Duodenal mucosa (tissue), 2 donors: ENCODE data around the gene MAML2.

ENCODE experiments used
- H3K27ac ChIP-seq: one replicate; pipeline ENCODE4 v1.7.0; 2013; ENCODE audit warnings: low read depth, low read length
- H3K27me3 ChIP-seq, 2 donors: one replicate each; pipeline ENCODE4 v1.7.0; 2013; ENCODE audit warnings: low read length in 2 of 2, control low read depth in 1 of 2; ENCODE audit not compliant: insufficient read depth in 2 of 2, control insufficient read depth in 1 of 2
- H3K36me3 ChIP-seq, 2 donors: one replicate each; pipeline ENCODE4 v1.7.0; 2013; ENCODE audit warnings: low read length in 2 of 2, control low read depth in 1 of 2; ENCODE audit not compliant: insufficient read depth in 2 of 2, control insufficient read depth in 1 of 2
- H3K4me1 ChIP-seq, 2 donors: one replicate each; pipeline ENCODE4 v1.7.0; 2013; ENCODE audit warnings: low read length in 2 of 2, control low read depth in 1 of 2; ENCODE audit not compliant: insufficient read depth in 2 of 2, control insufficient read depth in 1 of 2
- H3K4me3 ChIP-seq, 2 donors: one replicate each; pipeline ENCODE4 v1.7.0; 2013; ENCODE audit warnings: low read length in 2 of 2, low read depth in 1 of 2
- H3K9ac ChIP-seq, 2 donors: one replicate each; pipeline ENCODE4 v1.7.0; 2013; ENCODE audit warnings: low read length in 2 of 2, low read depth in 1 of 2
- H3K9me3 ChIP-seq, 2 donors: one replicate each; pipeline ENCODE4 v1.7.0; 2013; ENCODE audit warnings: low read length in 2 of 2, control low read depth in 1 of 2; ENCODE audit not compliant: control insufficient read depth in 1 of 2

Gene MAML2

GRCh38 chr11:96101146-96101545, 241.8 kb downstream of the MAML2 start:
- Histone ChIP-seq H3K9me3 (no peaks in the 10 kb centered on the region), H3K27ac (no peak overlapping the region), H3K4me3 (no peak overlapping the region)

GRCh38 chr11:96098511-96099241, 244.3 kb downstream of the MAML2 start:
- H3K4me3 ChIP-seq = no peak overlapping the region
- peaks cover 33 to 46% of the 10 kb centered on the region in 2 donors for H3K4me1 ChIP-seq
- H3K36me3 ChIP-seq = no peaks in the 10 kb centered on the region
- no peaks in the 10 kb centered on the region for H3K27me3 ChIP-seq
- peak overlapping the region in 1 of 2 donors; percentile 12 for H3K9ac ChIP-seq
- H3K27ac ChIP-seq = peak overlapping the region; percentile 58
- no peaks in the 10 kb centered on the region for H3K9me3 ChIP-seq

More at GRCh38 chr11:96101146-96101545, 241.8 kb downstream of the MAML2 start:
- Histone ChIP-seq H3K9ac (no peak overlapping the region), H3K36me3 (no peaks in the 10 kb centered on the region), H3K27me3 (no peaks in the 10 kb centered on the region), H3K4me1 (peaks cover 33 to 36% of the 10 kb centered on the region in 2 donors)

- peaks cover 33 to 46% of the 10 kb centered on the region in 2 donors for H3K4me1 ChIP-seq
- no peak overlapping the region for H3K4me3 ChIP-seq
- no peaks in the 10 kb centered on the region for H3K27me3 ChIP-seq
- H3K36me3 ChIP-seq = no peaks in the 10 kb centered on the region
- peak overlapping the region; percentile 58 for H3K27ac ChIP-seq
- peak overlapping the region in 1 of 2 donors; percentile 12 for H3K9ac ChIP-seq
- no peaks in the 10 kb centered on the region for H3K9me3 ChIP-seq
These were observed 245.1 kb downstream of the MAML2 start for GRCh38 chr11:96097844-96098421.

GRCh38 chr11:96096360-96096759, 246.6 kb downstream of the MAML2 start:
- Histone ChIP-seq H3K27ac (no peak overlapping the region), H3K9me3 (no peaks in the 10 kb centered on the region)

GRCh38 chr11:96095884-96096303, 247.1 kb downstream of the MAML2 start:
- Histone ChIP-seq H3K9ac (no peak overlapping the region), H3K4me1 (peaks cover 44 to 46% of the 10 kb centered on the region in 2 donors), H3K4me3 (peak overlapping the region in 1 of 2 donors; percentile 12), H3K27ac (no peak overlapping the region), H3K36me3 (peaks cover 0 to 5% of the 10 kb centered on the region in 2 donors), H3K9me3 (no peaks in the 10 kb centered on the region), H3K27me3 (no peaks in the 10 kb centered on the region)

More at GRCh38 chr11:96096360-96096759, 246.6 kb downstream of the MAML2 start:
- peaks cover 0 to 4% of the 10 kb centered on the region in 2 donors for H3K36me3 ChIP-seq
- H3K27me3 ChIP-seq = no peaks in the 10 kb centered on the region
- H3K9ac ChIP-seq = no peak overlapping the region
- peaks cover 39 to 46% of the 10 kb centered on the region in 2 donors for H3K4me1 ChIP-seq
- no peak overlapping the region for H3K4me3 ChIP-seq

GRCh38 chr11:96094156-96094555, 248.8 kb downstream of the MAML2 start:
- H3K9me3 ChIP-seq = no peaks in the 10 kb centered on the region
- no peak overlapping the region for H3K9ac ChIP-seq
- H3K27ac ChIP-seq = no peak overlapping the region
- H3K4me3 ChIP-seq = no peak overlapping the region
- H3K4me1 ChIP-seq = peaks cover 46 to 48% of the 10 kb centered on the region in 2 donors
- H3K27me3 ChIP-seq = no peaks in the 10 kb centered on the region
- peaks cover 0 to 5% of the 10 kb centered on the region in 2 donors for H3K36me3 ChIP-seq

GRCh38 chr11:96092511-96092910, 250.5 kb downstream of the MAML2 start:
- H3K36me3 ChIP-seq = peaks cover 0 to 5% of the 10 kb centered on the region in 2 donors
- no peak overlapping the region for H3K27ac ChIP-seq
- no peak overlapping the region for H3K9ac ChIP-seq
- H3K4me1 ChIP-seq = peaks cover 29 to 32% of the 10 kb centered on the region in 2 donors
- no peaks in the 10 kb centered on the region for H3K9me3 ChIP-seq
- H3K27me3 ChIP-seq = no peaks in the 10 kb centered on the region
- no peak overlapping the region for H3K4me3 ChIP-seq

- Histone ChIP-seq H3K36me3 (peaks cover 0 to 5% of the 10 kb centered on the region in 2 donors), H3K4me3 (no peak overlapping the region), H3K9ac (no peak overlapping the region), H3K4me1 (peaks cover 21 to 24% of the 10 kb centered on the region in 2 donors), H3K27me3 (no peaks in the 10 kb centered on the region), H3K9me3 (no peaks in the 10 kb centered on the region), H3K27ac (no peak overlapping the region)
These were observed 251.5 kb downstream of the MAML2 start for GRCh38 chr11:96091476-96091875.

GRCh38 chr11:96090711-96091110, 252.3 kb downstream of the MAML2 start:
- peaks cover 0 to 5% of the 10 kb centered on the region in 2 donors for H3K36me3 ChIP-seq
- no peak overlapping the region for H3K4me3 ChIP-seq
- no peak overlapping the region for H3K9ac ChIP-seq
- no peaks in the 10 kb centered on the region for H3K27me3 ChIP-seq
- H3K27ac ChIP-seq = no peak overlapping the region
- H3K9me3 ChIP-seq = no peaks in the 10 kb centered on the region
- H3K4me1 ChIP-seq = peaks cover 16% of the 10 kb centered on the region in 2 donors

GRCh38 chr11:96088914-96089313, 254.1 kb downstream of the MAML2 start:
- H3K4me3 ChIP-seq = no peak overlapping the region
- H3K4me1 ChIP-seq = peaks cover 6 to 14% of the 10 kb centered on the region in 2 donors
- no peak overlapping the region for H3K9ac ChIP-seq
- no peaks in the 10 kb centered on the region for H3K9me3 ChIP-seq
- H3K36me3 ChIP-seq = peaks cover 0 to 5% of the 10 kb centered on the region in 2 donors
- no peaks in the 10 kb centered on the region for H3K27me3 ChIP-seq
- no peak overlapping the region for H3K27ac ChIP-seq
